A549 treated with GW870086 at 1 μM for 4 hours (cell line): ENCODE measurements around the gene SAE1. TPM values are rescaled to one million over a fixed set of nuclear protein-coding genes. Genes with fewer than 3 reads are reported as not detected.

Experiments
- total RNA-seq: library from RNA; stranded (reverse); fragments of 200-300 nt; extraction: Qiagen RNA extraction; gene quantifications from 5 replicates; pipeline ENCODE4 v1.2.3, GENCODE V29; 2022; ENCODE audit warnings: low read depth

Gene SAE1
- 197 to 219 TPM (median 209 TPM) in 5 replicates for total RNA-seq

DNA sequence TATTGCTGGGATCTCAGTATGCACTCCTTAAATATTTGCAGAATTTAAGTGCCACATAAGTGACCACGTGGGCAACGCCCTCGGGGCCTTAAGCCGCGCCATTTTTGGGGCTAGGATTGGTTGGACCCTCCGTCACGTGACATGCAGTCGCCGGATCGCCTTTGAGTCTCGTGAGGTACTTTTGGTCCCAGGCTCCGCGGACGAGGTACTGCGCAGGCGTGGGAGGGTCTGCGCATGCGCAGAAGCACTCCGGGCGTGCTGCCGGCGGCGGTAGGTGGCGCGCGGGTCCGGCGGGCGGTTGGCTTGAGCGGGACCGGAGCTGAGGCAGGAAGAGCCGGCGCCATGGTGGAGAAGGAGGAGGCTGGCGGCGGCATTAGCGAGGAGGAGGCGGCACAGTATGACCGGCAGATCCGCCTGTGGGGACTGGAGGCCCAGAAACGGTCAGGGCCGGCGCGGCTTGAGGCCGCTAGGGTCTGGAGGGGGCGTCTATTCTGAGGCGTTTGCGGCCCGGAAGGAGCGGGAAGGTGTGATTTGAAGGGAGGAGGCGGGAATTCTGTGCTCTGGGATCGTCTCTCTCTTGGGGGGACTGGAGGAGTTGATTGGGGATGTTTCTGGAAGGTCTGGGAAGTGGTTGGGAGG lies at the start of gene SAE1:
TSS of gene SAE1 (plus strand) at position 247 of the 639 bp plus-strand sequence. CDS start at position 343, 96 bp downstream.

DNA sequence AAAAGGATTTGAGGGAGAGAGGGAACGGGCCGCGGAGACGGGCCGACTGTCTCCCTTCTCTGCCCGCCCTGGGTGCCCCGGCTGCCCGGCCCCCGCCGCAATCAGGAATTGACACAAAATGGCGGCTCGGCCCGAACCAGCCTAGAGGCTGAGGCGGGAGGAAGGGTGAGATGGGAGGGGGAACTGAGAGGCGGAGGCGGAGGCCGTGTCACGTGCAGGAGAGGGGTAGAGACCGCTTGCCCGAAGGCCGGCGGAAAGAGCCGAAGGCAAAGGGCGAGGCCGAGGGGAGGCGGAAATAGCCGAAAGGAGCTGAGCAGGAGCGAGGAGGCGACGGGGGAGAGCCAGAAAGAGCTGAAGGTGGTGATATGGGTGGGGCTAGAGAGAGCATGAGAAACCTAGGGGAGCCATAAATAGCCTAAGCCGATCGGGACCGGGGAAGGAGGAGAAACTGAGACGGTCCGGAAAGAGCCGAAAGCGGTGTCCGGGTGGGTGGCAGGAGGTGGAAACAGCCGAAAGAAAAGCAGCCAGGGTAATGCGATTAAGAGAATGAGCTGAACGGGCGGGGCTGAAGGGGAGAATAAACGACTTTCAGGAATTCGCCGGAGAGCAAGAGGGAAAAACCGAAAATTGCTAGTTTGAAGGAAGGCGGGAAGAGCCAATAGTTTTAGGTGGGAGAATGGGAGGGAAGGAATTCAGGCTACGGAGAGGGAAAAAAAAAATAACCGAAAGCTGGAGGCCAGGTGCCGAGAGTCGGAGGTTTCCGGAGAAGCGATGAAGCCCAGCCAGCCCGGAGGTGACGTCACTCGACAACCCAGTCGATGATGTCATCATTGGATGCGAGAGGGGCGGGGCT lies 17.4 kb upstream of the SAE1 start, which contains the start of gene ZC3H4:
TSS of gene ZC3H4 (minus strand) at position 780 of the 853 bp plus-strand sequence. CDS start 1,192 bp downstream, outside the sequence.

DNA sequence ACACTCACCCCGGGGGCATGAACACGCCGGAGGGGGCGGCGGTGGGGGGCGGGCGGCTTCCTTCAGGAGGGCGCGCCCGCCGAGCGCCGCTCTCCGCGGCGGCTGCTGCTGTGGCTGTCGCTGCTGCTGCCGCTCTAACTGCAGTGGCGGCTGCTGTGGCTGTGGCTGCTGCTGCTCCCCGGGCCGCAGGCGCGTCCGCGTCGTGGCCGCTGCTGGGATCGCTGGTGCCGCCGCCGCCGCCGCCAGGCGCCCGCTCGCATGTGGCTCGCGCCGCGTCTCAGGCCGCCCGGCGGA lies 100.2 kb downstream of the SAE1 start, which contains the start of gene BBC3:
TSS of gene BBC3 (minus strand) at position 279 of the 294 bp plus-strand sequence. CDS start 2,768 bp downstream, outside the sequence.

DNA sequence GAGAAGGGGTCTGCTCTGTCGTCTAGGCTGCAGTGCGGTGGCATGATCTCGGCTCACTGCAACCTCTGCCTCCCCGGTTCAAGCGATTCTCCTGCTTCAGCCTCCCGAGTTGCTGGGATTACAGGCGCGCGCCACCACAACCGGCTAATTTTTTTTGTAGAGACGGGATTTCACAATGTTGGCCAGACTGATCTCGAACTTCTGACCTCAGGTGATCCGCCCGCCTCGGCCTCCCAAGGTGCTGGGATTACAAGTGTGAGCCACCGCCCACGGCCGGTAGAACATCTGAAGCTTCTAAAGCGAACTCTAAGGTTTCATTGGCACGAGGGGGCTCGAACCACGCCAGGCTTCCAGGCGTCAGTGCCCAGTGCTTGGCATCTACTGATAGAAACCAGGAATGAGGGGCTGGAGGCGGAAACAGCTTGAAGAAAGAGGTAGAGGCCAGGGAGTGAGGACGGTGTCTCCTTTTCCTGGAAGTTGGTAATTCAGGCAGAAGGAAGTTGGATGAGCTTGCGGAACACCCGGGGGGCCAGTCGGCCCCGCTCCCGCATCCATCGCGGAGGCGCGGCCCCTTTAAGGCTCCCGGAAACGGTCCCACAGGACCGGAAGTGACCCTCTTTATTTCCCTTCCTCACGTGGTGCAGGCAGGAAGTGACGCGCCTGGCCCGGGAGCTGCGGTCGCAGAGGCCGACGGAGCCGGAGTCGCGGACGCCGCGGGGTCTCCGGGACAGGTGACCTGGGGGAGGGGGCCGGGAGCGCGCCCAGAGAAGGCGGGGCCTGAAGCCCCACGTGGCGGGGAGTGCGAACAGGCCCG lies 125.5 kb downstream of the SAE1 start, which contains the start of gene CCDC9:
TSS of gene CCDC9 (plus strand) at position 647 of the 814 bp plus-strand sequence. CDS start 1,876 bp downstream, outside the sequence.

Other genes with a start within 250 kb of the SAE1 start
- gene NPAS1, start 111.0 kb upstream of the SAE1 start, total RNA-seq = 5.0 to 8.2 TPM (median 7.0 TPM) in 5 replicates
- 50.7 to 73.9 TPM (median 72.0 TPM) in 5 replicates for gene TMEM160, start 82.2 kb upstream of the SAE1 start, total RNA-seq
- 19.7 to 23.0 TPM (median 20.4 TPM) in 5 replicates for gene ZC3H4, start 17.1 kb upstream of the SAE1 start, total RNA-seq
- 13.9 to 26.4 TPM (median 23.7 TPM) in 5 replicates for gene BBC3, start 100.4 kb downstream of the SAE1 start, total RNA-seq
- 21.4 to 24.9 TPM (median 23.7 TPM) in 5 replicates for gene CCDC9, start 125.7 kb downstream of the SAE1 start, total RNA-seq
- 4.3 to 11.0 TPM (median 9.7 TPM) in 5 replicates for gene INAFM1, start 144.1 kb downstream of the SAE1 start, total RNA-seq
- 1.4 to 2.3 TPM (median 2.2 TPM) in 5 replicates for gene C5AR1, start 179.0 kb downstream of the SAE1 start, total RNA-seq
- 7.6 to 13.5 TPM (median 13.0 TPM) in 5 replicates for gene C5AR2, start 201.3 kb downstream of the SAE1 start, total RNA-seq
- 27.5 to 38.3 TPM (median 34.1 TPM) in 5 replicates for gene DHX34, start 218.5 kb downstream of the SAE1 start, total RNA-seq